DMS153 treated with DMSO at 0.1 percent for 48 hours (cell line): ENCODE data around the gene GPC6.
A peak's percentile ranks its signal among the peaks of the same experiment; 100 is the strongest.

Experiments used
- DNase-seq: peaks from one replicate; lab custom pipeline; 2025; ENCODE audit not compliant: unreplicated experiment; lab: John Stamatoyannopoulos, UW

The GPC6 gene

GRCh38 chr13:94415500-94416237 is 1189.1 kb downstream of the GPC6 start:
- peak; percentile 46 for DNase-seq

DNA sequence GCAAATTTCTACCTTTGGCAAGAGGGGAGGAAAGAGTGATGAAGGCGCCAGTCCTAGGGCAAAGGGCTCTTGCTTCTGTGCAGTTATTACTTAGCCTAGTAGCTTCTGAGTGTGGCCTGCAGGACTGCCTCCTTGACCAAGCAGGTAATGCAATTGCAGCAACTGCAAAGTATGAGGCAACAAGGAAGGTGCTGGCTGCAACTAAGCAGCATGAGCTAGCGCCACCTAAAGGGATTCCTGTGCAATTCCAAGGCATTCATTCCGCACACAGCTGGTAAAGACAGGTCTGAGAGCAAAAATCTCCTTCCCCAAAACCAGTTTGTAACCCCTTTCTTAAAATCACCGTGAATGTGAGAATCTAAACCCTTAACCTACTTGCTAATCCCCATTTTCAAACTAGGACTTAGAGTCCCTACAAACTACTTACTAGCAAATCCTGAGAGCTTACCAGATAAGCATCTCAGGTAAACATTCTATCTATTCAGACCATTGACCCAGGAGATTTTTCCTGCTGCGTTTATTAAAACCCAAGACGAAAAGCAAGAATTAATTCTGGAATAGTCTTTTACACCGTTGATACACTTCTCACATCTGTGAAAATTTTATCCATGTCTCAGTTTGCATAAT is 1190.0 kb downstream of the GPC6 start:
- DNase-seq, result no peak

DNA sequence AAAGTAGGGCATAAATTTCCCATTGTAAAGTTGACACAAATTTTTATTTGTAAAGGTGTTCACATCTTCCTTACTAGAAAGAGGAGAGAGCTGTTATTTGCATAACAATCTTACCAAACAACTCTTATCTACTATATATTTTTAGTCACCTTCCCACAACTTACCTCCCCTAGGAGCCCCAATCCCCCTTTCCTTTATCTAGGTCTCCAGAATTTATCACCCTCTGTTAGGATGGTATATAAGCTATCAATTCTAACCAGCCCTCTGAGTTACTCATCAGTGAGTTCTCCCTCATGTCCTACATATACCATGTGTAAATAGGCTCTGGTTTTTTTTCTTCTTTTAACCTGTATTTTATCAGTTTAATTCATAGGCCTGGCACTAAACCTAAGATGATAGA is 1190.7 kb downstream of the GPC6 start:
- no peak for DNase-seq

DNA sequence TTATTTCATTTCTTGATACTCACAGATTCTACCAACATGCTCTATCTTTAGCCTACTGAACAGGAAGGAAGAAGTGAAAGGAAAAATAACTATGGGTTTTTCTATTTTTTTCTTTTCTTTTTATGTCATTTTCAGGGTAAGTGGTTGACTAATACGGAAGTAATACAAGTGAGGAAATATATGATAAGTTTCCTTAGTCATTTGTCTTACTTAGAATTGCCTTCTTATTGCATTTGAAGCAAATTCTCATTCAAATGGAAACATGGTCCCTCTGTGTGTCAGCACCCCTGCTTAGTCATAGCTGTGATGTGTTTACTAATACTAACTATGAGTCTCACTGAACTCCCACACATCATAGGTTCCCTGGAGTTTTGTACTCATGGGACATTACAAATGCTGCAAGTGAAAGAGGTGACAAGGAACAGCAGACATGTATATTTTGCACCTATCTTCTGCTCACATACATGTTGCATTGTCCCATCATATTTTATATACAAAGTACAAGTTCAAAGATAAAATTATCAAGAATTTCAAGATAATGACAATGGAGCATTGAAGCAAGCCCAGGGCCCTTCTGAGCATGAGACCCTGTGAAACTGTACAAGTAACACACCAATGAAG is 1192.8 kb downstream of the GPC6 start:
- no peak for DNase-seq

DNA sequence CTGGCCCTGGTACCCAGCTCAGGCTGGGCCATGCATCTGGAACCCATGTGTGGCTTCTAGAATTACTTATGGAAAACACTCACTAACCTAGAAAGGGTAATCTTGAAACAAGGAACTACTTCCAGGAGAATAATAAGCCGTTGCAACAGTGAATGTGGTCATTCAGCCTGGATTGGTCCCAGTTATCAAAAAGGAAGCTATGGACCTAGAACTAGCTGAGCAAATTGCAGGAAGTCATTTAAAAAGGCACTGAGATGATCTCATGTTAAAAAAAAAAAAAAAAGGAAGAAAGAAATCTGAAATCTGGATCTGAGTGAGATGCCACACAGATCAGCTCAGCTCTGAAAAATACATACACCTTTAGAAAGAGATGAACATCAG is 1193.3 kb downstream of the GPC6 start:
- DNase-seq, result no peak

DNA sequence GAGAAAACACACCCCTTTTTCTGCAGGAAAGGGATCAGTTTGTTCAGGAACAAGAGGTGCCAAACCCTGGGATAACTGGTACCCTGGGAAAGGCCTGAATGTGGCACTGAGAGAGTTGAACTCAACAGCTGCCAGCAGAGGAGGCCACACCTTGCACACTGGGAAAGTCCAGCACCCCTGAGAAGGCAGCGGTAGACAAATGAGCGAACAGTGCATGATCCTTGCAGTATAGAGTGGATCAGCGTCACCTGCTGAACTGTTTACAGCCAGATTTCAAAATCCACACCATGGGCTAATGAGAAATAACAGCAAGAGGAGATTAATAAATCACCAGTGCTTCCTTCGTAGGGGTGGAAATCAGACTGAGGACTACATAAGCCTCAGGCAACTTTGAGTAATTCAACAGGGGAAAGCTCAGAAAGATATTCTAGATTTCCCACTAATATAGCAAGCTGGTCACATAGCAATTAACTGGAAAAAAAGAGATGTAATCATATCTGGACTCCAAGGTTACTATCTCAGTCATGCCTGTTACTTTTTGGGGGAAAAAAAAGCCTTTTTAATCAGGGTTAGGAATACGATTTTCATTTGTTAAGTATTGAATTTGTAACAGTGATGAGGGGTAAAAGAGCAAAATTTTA is 1200.8 kb downstream of the GPC6 start:
- no peak for DNase-seq

DNA sequence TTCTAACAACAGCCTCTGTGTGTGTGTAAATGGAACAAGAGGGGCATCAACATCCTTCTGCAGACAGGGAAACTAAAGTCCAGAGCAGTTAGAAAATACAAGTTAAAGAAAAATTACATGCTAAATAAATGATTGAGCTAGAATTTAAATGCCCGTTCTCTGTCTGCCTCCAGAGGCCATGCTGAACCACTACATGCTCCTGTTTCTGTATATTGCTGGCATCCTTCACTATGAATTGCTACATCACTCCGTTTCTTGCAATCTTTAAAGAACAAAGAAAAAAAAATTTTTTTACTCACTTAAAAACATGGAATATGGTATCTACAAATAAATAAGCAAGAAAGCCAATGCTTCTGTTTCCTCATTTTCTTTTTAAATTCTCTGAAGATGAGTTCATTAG is 1205.0 kb downstream of the GPC6 start:
- DNase-seq, result no peak

DNA sequence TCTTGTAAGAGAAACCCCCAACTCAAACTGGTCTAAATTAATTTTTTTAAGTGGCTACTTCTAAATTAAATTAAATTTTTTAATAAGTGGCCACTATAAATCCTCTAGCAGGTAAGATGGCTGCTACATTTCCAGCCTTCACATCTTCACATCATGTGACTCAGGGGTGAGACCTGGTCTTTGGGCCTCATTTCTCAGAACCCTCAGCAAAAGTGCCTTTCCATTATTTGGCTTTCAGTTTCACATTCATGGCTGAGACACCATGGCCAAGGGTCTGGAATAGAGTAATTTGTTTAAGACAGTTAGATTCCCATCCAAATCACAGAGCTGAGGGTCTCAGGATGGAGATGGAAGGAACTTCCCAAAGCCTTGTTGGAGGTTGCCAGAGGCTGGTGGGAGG is 1205.4 kb downstream of the GPC6 start:
- DNase-seq, result no peak

GRCh38 chr13:94433055-94433961 is 1206.7 kb downstream of the GPC6 start:
- DNase-seq, result peak; percentile 70

- DNase-seq, result peak; percentile 83
Measured at GRCh38 chr13:94435604-94436226, 1209.1 kb downstream of the GPC6 start.

- DNase-seq, result no peak
Measured at GRCh38 chr13:94444826-94445225, 1218.2 kb downstream of the GPC6 start.

- no peak for DNase-seq
Measured at GRCh38 chr13:94454334-94454733, 1227.7 kb downstream of the GPC6 start.

- no peak for DNase-seq
Measured at GRCh38 chr13:94454906-94455305, 1228.3 kb downstream of the GPC6 start.

GRCh38 chr13:94455414-94455813 is 1228.8 kb downstream of the GPC6 start:
- no peak for DNase-seq
